Endometrial microvascular endothelial cells (primary cell): ENCODE data around the gene GFOD1. TPM values are rescaled to one million over a fixed set of nuclear protein-coding genes. Genes with fewer than 3 reads are reported as not detected.

Experiments
- in situ Hi-C: cut with HindIII; loops from 2 replicates; pipeline ENCODE4 v1.10.0; 2017; ENCODE audit warnings: low sequenced_read_pairs, low pct_unique_long_range_greater_than_20kb; ENCODE audit errors: inconsistent ontology term
- total RNA-seq: library from RNA; depleted of rRNA; stranded (reverse); fragments of >200 nt; gene quantifications from one replicate; pipeline ENCODE4 v1.2.3, GENCODE V29; 2015; ENCODE audit errors: inconsistent ontology term

GFOD1 gene
- total RNA-seq, 1 donor from 2014 or later = 27.7 TPM

DNA sequence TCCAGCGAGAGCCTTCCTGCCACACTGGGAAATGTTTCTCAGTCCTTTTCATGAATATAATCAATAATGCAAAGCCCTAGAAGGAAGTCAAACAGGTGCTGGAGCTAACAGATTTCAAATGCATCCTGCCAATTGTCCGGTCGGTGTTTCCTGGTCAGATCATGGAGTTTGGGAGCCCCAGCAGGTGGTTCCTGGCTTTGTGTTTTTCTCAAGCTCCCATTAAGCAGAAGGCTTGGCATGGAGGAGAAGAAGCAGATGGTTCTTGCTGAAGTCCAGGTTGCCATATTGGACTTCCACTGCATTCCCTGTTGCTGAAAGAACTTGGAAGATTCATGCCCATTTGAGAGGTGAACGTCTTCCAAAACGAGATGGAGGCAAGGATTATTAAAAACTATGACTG is 68.6 kb downstream of the GFOD1 start:
- in situ Hi-C loops = no loop called here

GRCh38 chr6:13417954-13418353 is 69.4 kb downstream of the GFOD1 start:
- in situ Hi-C loops = no loop called here

DNA sequence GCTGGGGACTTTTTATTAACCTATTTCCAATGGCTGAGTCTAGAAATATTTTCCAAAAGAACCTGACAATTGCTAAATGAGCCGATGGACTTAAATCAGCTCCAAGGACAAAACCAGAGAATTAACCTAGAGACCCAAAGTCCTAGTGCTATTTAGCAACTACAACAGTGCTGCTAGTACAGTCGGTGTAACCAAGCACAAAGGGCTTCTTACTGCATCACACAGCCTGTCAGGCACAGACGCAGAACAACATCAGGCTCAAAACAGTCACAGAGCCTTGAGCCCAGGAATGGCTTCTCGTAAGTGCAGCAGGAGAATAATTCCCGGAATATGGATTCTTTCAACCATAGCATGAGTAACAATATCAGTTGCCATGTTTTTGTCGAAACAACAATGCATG is 70.0 kb downstream of the GFOD1 start:
- in situ Hi-C loops = no loop called here

GRCh38 chr6:13415283-13415682 is 72.1 kb downstream of the GFOD1 start:
- in situ Hi-C loops = no loop called here

GRCh38 chr6:13413900-13414555 is 73.4 kb downstream of the GFOD1 start:
- in situ Hi-C loops = no loop called here

GRCh38 chr6:13413466-13413862 is 73.9 kb downstream of the GFOD1 start:
- in situ Hi-C loops = no loop called here

GRCh38 chr6:13412639-13413465 is 74.5 kb downstream of the GFOD1 start:
- in situ Hi-C loops = no loop called here

DNA sequence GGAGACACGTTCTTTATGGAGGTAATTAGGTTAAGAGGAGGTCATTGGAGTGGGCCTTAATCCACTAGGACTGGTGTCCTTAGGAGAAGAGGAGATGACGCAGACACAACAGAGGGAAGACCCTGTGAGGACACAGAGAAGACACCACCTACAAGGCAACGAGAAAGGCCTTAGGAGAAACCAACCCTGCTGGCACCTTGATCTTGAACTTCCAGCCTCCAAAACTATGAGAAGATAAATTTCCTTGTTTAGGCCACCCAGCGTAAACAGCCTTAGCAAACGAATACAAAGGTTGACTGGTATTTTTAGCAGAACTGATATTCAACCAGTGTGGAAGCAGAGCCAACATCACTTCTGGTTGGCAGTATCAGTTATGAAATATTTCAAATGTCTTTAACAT is 75.2 kb downstream of the GFOD1 start:
- in situ Hi-C loops = no loop called here

GRCh38 chr6:13411484-13411883 is 75.9 kb downstream of the GFOD1 start:
- in situ Hi-C loops = no loop called here

DNA sequence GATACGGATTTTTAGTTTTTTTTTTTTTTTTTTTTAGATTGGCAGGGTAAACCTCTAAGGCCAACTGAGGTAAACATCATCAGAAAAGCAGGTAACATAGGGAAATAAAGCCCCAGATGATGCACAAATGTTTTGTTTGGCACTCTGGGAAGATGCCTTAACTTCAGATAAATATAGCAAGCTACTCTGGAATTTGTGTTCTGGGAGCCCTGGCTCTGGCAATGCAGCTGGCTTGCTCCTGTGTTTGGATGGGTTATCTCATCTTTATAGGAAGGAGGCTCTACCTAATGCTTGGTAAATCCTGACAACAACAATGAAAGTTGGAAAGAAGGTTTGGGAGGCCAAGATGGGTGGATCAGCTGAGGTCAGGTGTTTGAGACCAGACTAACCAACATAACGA is 77.4 kb downstream of the GFOD1 start:
- in situ Hi-C loops = no loop called here

- in situ Hi-C loops = no loop called here
Measured at GRCh38 chr6:13407709-13408695, 79.4 kb downstream of the GFOD1 start.

DNA sequence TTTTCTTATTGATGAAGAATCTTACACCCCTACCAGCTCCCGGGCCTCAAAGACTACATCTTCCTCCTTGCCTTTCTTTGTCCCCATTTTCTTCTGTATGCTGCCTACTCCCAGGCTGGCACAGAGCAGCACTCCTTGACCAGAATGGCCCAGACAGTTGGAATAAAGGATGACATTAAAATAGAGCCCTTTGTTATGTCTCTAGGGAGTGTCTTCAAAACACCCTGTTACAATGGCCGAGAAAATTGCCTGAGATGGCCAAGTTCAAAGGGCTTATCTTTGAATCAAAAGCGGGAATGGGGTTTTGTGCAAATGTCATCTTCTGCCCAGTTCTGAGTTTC is 80.1 kb downstream of the GFOD1 start:
- in situ Hi-C loops = no loop called here

DNA sequence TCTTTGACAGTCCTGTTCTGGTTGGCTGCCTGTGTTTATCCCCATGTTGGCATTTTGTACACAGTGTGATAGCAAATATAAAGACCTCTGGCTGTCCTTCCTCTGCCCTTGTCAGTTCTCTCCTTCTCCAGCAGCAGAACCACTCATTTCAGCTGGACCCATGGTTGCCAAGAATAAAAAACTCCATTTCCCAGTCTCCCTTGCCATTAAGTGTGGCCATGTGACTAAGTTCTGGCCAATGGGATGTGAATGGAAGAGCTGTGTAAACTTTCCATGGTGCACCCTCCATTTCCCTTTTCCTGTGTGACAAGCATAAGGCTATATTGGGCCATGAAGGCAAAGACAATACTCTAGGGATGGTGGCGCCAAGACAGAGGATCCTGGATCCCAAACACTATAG is 80.6 kb downstream of the GFOD1 start:
- in situ Hi-C loops = no loop called here

- in situ Hi-C loops = no loop called here
Measured at GRCh38 chr6:13405961-13406477, 81.4 kb downstream of the GFOD1 start.

DNA sequence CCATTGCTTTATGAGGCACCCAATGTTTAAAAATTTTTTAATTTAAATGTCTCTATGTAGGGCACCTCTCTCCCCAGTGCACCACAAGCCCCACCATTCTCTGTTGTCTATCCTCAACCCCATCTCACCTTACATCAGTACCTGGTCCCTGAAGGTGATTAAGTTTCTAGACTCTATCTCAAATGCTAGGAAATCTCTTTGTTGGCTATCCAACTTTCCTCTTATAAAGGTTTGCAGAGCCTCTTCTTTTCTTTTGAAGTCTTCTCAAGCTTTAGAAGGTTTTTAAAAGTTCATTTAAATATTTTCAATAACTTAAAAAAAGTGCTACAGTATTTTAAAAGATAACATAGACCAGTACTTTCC is 82.5 kb downstream of the GFOD1 start:
- in situ Hi-C loops = no loop called here

DNA sequence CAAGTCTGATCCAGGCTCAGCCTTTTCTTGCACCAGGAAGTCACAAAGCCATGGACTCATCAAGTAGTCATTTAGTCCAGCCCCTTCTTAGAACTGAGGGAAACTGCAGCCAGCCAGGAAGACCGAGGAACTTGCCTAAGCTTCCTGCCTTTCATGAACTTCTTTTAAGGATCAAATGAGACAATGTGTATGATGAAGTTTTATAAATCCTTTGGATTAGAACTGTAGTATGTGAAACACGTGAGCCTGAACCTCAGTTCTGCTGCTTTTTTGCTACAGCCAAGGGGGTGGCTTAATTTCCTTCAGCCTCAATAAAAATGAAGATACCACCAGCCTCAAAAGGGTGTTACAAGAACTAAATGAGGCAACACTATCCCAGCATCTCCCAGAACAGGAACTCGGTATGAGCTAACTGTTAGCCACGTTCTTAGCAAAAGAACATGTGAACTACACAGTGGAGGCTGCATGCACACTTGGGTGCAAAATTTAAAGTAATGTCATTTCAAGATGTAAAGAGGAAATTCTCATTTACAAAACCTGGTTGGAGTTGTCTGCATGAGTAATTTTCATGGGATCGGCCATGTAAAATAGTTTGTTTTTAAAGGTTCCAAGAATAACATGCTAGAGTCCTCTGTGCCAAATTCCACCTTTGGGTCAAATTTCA is 83.0 kb downstream of the GFOD1 start:
- in situ Hi-C loops = no loop called here

DNA sequence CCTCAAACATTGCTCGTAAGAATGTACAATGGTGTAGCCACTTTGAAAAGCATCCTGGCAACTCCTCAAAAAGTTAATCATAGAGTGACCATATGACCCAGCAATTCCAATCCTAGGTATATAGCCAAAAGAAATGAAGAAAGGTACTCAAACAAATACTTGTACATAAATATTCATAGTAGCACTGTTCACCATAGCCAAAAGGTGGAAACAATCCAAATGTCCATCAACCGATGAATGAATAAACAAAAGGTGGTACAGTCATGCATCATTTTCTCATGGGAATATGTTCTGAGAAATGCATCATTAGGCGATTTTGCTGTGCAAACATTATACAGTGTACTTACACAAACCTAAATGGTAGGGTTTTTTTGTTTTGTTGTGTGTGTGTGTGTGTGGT is 84.7 kb downstream of the GFOD1 start:
- in situ Hi-C loops = no loop called here

DNA sequence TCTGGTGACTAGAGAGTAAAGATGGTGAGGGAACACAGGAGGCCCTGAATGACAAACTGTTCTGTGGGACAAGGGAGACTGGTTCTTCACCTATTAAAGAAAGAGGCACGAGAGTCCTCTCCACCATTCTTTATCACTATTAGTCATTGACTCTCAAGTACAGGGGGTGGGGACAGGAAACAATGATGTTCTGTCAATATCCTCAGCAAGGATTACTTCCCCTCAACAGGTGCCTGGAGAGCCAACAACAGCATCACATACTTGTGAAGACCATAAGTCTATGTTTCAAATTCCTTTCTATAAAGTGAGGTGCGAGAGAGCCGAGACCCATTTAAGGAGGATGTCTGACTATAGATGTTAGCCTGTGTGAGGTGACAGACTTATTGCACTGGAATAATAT is 86.6 kb downstream of the GFOD1 start:
- in situ Hi-C loops = no loop called here

DNA sequence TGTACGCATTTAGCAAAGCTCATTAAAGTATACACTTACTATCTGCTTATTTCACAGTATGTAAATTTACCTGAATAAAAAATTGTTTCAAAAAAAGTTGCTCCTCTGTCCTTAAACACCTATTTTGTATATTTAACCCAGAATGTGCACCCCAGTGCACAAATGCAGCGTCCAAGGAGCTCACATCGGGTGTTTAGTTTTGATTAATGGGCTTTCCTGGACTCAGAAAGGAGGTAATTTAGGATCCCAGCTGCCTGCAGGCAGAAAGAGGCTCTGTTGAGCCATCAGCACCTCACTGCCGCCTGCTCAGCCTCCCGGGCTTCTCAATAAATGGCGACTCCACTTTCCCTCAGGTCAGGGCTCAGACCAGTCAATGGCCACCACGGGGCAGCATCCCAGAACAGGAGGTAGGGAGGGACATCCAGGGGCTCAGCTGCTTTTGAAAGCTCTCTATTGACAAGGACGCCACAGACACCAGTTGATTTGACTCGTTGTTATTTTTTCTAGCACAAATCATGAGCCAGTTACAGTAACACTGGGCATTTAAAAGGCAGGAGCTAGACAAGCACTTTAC is 88.9 kb downstream of the GFOD1 start:
- in situ Hi-C loops = no loop called here
